WTC11 (cell line): Measurements from ENCODE around the gene STRN. TPM values are rescaled to one million over a fixed set of nuclear protein-coding genes. Genes with fewer than 3 reads are reported as not detected.
"Not testable (repeated sequence)": the region's sequence is repeated elsewhere in the genome, so short reads cannot be mapped to it uniquely, and the experiment has no call there.

ENCODE experiments used
- ATAC-seq: fragments of 200-7000 bp; cut with Tn5 transposase; 2 replicates; pipeline ENCODE4 v1.10.0; 2021; ENCODE audit warnings: mild to moderate bottlenecking, moderate library complexity
- CTCF ChIA-PET: fragments of 300-600 bp; sonication (Branson Sonifier 250); formaldehyde crosslinking; loops from one replicate; lab custom pipeline; 2021; ENCODE audit warnings: antibody characterized with exemption; lab: Charles Lee
- POLR2A ChIA-PET: fragments of 350-600 bp; sonication (Branson Sonifier 250); formaldehyde crosslinking; loops from one replicate; lab custom pipeline; 2021; ENCODE audit warnings: antibody characterized with exemption; lab: Charles Lee
- DNase-seq: peaks from one replicate; pipeline ENCODE4 v3.0.0; 2021; ENCODE audit warnings: low spot score
- H3K27ac Mint-ChIP-seq: 2 replicates; pipeline ENCODE4 v1.8.0; 2021; ENCODE audit warnings: mixed read lengths
- H3K27me3 Mint-ChIP-seq: 2 replicates; pipeline ENCODE4 v1.8.0; 2021; ENCODE audit warnings: low read depth, mild to moderate bottlenecking, moderate library complexity, mixed read lengths
- H3K36me3 Mint-ChIP-seq: 2 replicates; pipeline ENCODE4 v1.8.0; 2021; ENCODE audit warnings: mixed read lengths
- H3K4me1 Mint-ChIP-seq: 2 replicates; pipeline ENCODE4 v1.8.0; 2022; ENCODE audit warnings: mixed read lengths
- H3K4me3 Mint-ChIP-seq: 2 replicates; pipeline ENCODE4 v1.8.0; 2021; ENCODE audit warnings: mild to moderate bottlenecking, moderate library complexity, mixed read lengths
- H3K9me3 Mint-ChIP-seq: 2 replicates; pipeline ENCODE4 v1.8.0; 2021; ENCODE audit warnings: mixed read lengths
- ATF1 ChIP-seq: sonication (generic); formaldehyde crosslinking; IDR thresholded peaks from 2 replicates; pipeline ENCODE4 v1.8.1; 2023; ENCODE audit warnings: mild to moderate bottlenecking, moderate library complexity, missing genetic modification reagents
- FOXJ3 ChIP-seq: sonication (generic); formaldehyde crosslinking; IDR thresholded peaks from 2 replicates; pipeline ENCODE4 v1.9.0; 2021; ENCODE audit warnings: missing genetic modification reagents, mild to moderate bottlenecking, borderline replicate concordance
- GABPB1 ChIP-seq: sonication (generic); formaldehyde crosslinking; IDR thresholded peaks from 2 replicates; pipeline ENCODE4 v1.8.1; 2023; ENCODE audit warnings: mild to moderate bottlenecking, missing genetic modification reagents
- JUN ChIP-seq: sonication (generic); formaldehyde crosslinking; IDR thresholded peaks from 2 replicates; pipeline ENCODE4 v1.8.0; 2023; ENCODE audit warnings: mild to moderate bottlenecking, missing genetic modification reagents
- OVOL2 ChIP-seq: fragments of 250-450 bp; sonication (Bioruptor Pico); IDR thresholded peaks from 2 replicates; pipeline ENCODE4 v1.9.0; 2021; ENCODE audit warnings: mild to moderate bottlenecking, borderline replicate concordance
- TEAD1 ChIP-seq: sonication (generic); formaldehyde crosslinking; IDR thresholded peaks from 2 replicates; pipeline ENCODE4 v1.8.0; 2022; ENCODE audit warnings: mild to moderate bottlenecking, missing genetic modification reagents
- ZNF121 ChIP-seq: sonication (generic); formaldehyde crosslinking; IDR thresholded peaks from 2 replicates; pipeline ENCODE4 v1.8.0; 2023; ENCODE audit warnings: missing genetic modification reagents
- total RNA-seq: library from RNA; stranded (reverse); gene quantifications from 3 replicates; pipeline ENCODE4 v1.2.3, GENCODE V29; 2021
- TF ChIP-seq, protein P1 (sequence below): sonication (generic); formaldehyde crosslinking; IDR thresholded peaks from 2 replicates; pipeline ENCODE4 v1.8.0; 2023; ENCODE audit warnings: missing genetic modification reagents
- TF ChIP-seq, protein P2 (sequence below): fragments of 250-450 bp; sonication (Bioruptor Pico); conservative IDR thresholded peaks from 2 replicates; pipeline ENCODE4 v1.9.0; 2021; ENCODE audit warnings: mild to moderate bottlenecking
- TF ChIP-seq, protein P3 (sequence below): sonication (generic); formaldehyde crosslinking; IDR thresholded peaks from 2 replicates; pipeline ENCODE4 v1.8.1; 2023; ENCODE audit warnings: mild to moderate bottlenecking, missing genetic modification reagents
- TF ChIP-seq, protein P4 (sequence below): fragments of 250-450 bp; sonication (Bioruptor Pico); IDR thresholded peaks from 2 replicates; pipeline ENCODE4 v1.8.0; 2021; ENCODE audit warnings: mild to moderate bottlenecking
- TF ChIP-seq, protein P5 (sequence below): sonication (generic); formaldehyde crosslinking; IDR thresholded peaks from 2 replicates; pipeline ENCODE4 v1.8.0; 2023; ENCODE audit warnings: mild to moderate bottlenecking, missing genetic modification reagents
- TF ChIP-seq, protein P6 (sequence below): sonication (generic); formaldehyde crosslinking; IDR thresholded peaks from 2 replicates; pipeline ENCODE4 v1.8.1; 2023; ENCODE audit warnings: mild to moderate bottlenecking, missing genetic modification reagents, moderate library complexity
- TF ChIP-seq, protein P7 (sequence below): sonication (generic); formaldehyde crosslinking; conservative IDR thresholded peaks from 2 replicates; pipeline ENCODE4 v1.8.1; 2023; ENCODE audit warnings: mild to moderate bottlenecking, low read depth, missing genetic modification reagents, moderate library complexity
- TF ChIP-seq, protein P8 (sequence below): sonication (generic); formaldehyde crosslinking; IDR thresholded peaks from 2 replicates; pipeline ENCODE4 v1.8.0; 2022; ENCODE audit warnings: mild to moderate bottlenecking, missing genetic modification reagents

Gene STRN
- total RNA-seq, 1 experiment from 2014 or later: 34.7 TPM

DNA sequence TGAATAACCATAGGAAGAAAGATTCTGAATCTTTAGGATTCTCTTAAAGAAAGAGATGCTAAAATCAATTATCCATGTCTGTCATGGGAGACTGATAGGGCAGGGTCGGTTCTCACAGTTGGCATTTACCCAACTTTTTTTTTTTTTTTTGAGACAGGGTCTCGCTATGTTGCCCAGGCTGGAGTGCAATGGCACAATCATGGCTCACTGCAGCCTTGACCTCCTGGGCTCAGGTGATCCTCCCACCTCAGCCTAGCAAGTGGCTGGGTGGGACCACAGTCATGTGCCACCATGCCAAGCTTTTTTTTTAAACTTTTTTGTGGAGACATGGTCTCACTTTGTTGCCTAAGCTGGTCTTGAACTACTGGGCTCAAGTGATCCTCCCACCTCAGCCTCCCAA is 141.7 kb downstream of the STRN start:
- DNase-seq, H3K27me3 Mint-ChIP-seq, CTCF ChIA-PET, H3K9me3 Mint-ChIP-seq, ATAC-seq, H3K36me3 Mint-ChIP-seq: not testable (repeated sequence)
- Mint-ChIP-seq H3K27ac (peak overlapping the region; percentile 78), H3K4me1 (peaks cover 19% of the 10 kb centered on the region), H3K4me3 (peak overlapping the region; percentile 14; the same call in 1 of the 2 replicates)
- POLR2A ChIA-PET: interaction anchor here (0.6 kb wide), 1 partner anchor 15 kb away, joined by 4 read pairs; no protein-coding TSS in a partner anchor
- peak; percentile 95 for TF ChIP-seq ZNF121
- TF ChIP-seq, all 79 proteins: peak for 1; not testable (repeated sequence) for 78

DNA sequence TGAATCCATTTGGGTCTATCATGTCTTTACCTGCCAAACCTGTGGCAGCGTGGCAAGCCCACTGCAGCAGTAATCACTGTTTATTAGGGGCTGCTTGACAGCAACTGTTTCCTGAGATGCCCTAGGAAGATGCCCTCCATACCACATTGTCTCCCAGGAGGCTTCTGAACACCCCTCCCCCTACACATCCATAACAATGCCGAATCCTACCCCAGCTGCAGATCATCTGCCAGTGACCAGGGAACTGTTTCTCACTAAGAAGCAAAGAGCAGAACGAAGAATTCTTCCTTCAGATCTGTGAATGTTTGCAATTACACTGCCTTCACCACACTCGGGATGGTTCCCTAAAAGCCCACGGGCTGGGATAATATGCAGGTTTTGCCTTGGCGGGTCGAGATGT is 142.1 kb downstream of the STRN start:
- TF ChIP-seq, protein P1, sequence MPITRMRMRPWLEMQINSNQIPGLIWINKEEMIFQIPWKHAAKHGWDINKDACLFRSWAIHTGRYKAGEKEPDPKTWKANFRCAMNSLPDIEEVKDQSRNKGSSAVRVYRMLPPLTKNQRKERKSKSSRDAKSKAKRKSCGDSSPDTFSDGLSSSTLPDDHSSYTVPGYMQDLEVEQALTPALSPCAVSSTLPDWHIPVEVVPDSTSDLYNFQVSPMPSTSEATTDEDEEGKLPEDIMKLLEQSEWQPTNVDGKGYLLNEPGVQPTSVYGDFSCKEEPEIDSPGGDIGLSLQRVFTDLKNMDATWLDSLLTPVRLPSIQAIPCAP (CRISPR knock-in tag): no peak
- TF ChIP-seq, protein P2, sequence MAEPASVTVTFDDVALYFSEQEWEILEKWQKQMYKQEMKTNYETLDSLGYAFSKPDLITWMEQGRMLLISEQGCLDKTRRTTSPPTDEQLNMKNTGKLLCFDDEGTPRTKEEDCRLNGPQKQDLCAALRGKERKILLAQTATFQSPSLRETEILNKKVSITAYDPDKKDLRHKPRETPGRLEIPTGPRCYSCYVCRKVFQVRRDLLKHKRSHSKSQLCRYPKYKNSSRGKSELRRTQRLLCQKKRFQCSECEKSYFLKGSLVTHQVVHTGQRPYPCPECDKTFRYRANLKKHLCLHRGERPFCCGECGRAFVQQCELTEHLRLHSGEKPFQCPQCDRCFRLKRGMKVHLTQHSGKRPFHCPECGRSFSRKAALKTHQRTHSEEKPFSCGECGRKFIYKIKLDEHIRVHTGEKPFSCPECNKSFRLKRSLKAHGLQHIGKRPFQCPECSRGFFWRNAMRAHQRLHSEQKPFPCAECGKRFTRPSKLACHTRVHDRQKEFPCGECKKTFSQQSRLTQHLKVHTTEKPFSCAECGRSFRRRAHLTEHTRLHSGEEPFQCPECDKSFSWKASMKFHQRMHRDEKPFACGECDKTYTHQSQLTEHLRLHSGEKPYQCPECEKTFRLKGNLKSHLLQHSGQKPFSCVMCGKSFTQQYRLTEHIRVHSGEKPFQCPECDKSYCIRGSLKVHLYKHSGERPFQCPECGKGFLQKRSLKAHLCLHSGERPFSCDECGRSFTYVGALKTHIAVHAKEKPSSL: no peak
- TF ChIP-seq ATF1 (no peak), FOXJ3 (CRISPR knock-in tag) (no peak), TEAD1 (0 out of 2 replicates have a peak, but pooled peaks have one; percentile 35), ZNF121 (no peak), OVOL2 (CRISPR knock-in tag) (no peak)
- TF ChIP-seq, protein P3, sequence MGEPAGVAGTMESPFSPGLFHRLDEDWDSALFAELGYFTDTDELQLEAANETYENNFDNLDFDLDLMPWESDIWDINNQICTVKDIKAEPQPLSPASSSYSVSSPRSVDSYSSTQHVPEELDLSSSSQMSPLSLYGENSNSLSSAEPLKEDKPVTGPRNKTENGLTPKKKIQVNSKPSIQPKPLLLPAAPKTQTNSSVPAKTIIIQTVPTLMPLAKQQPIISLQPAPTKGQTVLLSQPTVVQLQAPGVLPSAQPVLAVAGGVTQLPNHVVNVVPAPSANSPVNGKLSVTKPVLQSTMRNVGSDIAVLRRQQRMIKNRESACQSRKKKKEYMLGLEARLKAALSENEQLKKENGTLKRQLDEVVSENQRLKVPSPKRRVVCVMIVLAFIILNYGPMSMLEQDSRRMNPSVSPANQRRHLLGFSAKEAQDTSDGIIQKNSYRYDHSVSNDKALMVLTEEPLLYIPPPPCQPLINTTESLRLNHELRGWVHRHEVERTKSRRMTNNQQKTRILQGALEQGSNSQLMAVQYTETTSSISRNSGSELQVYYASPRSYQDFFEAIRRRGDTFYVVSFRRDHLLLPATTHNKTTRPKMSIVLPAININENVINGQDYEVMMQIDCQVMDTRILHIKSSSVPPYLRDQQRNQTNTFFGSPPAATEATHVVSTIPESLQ (CRISPR knock-in tag): no peak
- TF ChIP-seq, protein P4, sequence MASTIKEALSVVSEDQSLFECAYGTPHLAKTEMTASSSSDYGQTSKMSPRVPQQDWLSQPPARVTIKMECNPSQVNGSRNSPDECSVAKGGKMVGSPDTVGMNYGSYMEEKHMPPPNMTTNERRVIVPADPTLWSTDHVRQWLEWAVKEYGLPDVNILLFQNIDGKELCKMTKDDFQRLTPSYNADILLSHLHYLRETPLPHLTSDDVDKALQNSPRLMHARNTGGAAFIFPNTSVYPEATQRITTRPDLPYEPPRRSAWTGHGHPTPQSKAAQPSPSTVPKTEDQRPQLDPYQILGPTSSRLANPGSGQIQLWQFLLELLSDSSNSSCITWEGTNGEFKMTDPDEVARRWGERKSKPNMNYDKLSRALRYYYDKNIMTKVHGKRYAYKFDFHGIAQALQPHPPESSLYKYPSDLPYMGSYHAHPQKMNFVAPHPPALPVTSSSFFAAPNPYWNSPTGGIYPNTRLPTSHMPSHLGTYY: 0 out of 2 replicates have a peak, but pooled peaks have one; percentile 18
- TF ChIP-seq, protein P5, sequence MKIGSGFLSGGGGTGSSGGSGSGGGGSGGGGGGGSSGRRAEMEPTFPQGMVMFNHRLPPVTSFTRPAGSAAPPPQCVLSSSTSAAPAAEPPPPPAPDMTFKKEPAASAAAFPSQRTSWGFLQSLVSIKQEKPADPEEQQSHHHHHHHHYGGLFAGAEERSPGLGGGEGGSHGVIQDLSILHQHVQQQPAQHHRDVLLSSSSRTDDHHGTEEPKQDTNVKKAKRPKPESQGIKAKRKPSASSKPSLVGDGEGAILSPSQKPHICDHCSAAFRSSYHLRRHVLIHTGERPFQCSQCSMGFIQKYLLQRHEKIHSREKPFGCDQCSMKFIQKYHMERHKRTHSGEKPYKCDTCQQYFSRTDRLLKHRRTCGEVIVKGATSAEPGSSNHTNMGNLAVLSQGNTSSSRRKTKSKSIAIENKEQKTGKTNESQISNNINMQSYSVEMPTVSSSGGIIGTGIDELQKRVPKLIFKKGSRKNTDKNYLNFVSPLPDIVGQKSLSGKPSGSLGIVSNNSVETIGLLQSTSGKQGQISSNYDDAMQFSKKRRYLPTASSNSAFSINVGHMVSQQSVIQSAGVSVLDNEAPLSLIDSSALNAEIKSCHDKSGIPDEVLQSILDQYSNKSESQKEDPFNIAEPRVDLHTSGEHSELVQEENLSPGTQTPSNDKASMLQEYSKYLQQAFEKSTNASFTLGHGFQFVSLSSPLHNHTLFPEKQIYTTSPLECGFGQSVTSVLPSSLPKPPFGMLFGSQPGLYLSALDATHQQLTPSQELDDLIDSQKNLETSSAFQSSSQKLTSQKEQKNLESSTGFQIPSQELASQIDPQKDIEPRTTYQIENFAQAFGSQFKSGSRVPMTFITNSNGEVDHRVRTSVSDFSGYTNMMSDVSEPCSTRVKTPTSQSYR (CRISPR knock-in tag): peak; percentile 81; the same call in 1 of the 2 replicates
- Mint-ChIP-seq H3K27me3 (no peaks in the 10 kb centered on the region), H3K4me1 (peaks cover 19% of the 10 kb centered on the region), H3K36me3 (no peaks in the 10 kb centered on the region), H3K4me3 (peak overlapping the region; percentile 14; the same call in 1 of the 2 replicates), H3K27ac (peak overlapping the region; percentile 78), H3K9me3 (no peaks in the 10 kb centered on the region)
- ChIA-PET POLR2A (interaction anchor here (0.6 kb wide), 1 partner anchor 15 kb away, joined by 4 read pairs; no protein-coding TSS in a partner anchor), CTCF (no interaction called here)
- no peak for DNase-seq
- peak; percentile 87 for ATAC-seq

DNA sequence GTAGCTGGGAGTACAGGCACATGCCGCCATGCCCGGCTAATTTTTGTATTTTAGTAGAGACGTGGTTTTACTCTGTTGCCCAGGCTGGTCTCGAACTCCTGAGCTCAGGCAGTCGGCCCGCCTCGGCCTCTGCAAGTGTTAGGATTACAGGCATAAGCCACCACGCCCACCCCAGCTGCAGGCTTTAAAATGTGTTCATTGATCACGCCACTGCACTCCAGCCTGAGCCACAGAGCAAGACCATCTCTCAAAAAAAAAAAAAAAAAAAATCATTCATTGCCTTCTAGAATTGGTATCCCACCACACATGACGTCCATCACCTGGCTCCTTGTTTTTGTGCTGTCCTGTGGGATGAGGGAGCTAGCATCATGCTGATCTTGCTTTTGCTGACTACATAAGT is 142.5 kb downstream of the STRN start:
- H3K4me1 Mint-ChIP-seq: peaks cover 19% of the 10 kb centered on the region
- H3K9me3 Mint-ChIP-seq: no peaks in the 10 kb centered on the region
- H3K36me3 Mint-ChIP-seq: no peaks in the 10 kb centered on the region
- ChIA-PET CTCF (interaction anchor here (0.5 to 0.7 kb wide), 2 partner anchors 127 to 151 kb away, joined by 3 to 5 read pairs; no protein-coding TSS in a partner anchor), POLR2A (interaction anchor here (0.6 kb wide), 1 partner anchor 16 kb away, joined by 4 read pairs; no protein-coding TSS in a partner anchor)
- no peaks in the 10 kb centered on the region for H3K27me3 Mint-ChIP-seq
- H3K27ac Mint-ChIP-seq: peak overlapping the region; percentile 78
- ATAC-seq: no peak
- no peak for DNase-seq
- H3K4me3 Mint-ChIP-seq: peak overlapping the region; percentile 14; the same call in 1 of the 2 replicates
- TF ChIP-seq, protein P6, sequence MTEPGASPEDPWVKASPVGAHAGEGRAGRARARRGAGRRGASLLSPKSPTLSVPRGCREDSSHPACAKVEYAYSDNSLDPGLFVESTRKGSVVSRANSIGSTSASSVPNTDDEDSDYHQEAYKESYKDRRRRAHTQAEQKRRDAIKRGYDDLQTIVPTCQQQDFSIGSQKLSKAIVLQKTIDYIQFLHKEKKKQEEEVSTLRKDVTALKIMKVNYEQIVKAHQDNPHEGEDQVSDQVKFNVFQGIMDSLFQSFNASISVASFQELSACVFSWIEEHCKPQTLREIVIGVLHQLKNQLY (CRISPR knock-in tag): no peak
- no peak for TF ChIP-seq JUN (CRISPR knock-in tag)
- TF ChIP-seq, protein P7, sequence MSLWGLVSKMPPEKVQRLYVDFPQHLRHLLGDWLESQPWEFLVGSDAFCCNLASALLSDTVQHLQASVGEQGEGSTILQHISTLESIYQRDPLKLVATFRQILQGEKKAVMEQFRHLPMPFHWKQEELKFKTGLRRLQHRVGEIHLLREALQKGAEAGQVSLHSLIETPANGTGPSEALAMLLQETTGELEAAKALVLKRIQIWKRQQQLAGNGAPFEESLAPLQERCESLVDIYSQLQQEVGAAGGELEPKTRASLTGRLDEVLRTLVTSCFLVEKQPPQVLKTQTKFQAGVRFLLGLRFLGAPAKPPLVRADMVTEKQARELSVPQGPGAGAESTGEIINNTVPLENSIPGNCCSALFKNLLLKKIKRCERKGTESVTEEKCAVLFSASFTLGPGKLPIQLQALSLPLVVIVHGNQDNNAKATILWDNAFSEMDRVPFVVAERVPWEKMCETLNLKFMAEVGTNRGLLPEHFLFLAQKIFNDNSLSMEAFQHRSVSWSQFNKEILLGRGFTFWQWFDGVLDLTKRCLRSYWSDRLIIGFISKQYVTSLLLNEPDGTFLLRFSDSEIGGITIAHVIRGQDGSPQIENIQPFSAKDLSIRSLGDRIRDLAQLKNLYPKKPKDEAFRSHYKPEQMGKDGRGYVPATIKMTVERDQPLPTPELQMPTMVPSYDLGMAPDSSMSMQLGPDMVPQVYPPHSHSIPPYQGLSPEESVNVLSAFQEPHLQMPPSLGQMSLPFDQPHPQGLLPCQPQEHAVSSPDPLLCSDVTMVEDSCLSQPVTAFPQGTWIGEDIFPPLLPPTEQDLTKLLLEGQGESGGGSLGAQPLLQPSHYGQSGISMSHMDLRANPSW (CRISPR knock-in tag): no peak
- TF ChIP-seq, protein P8, sequence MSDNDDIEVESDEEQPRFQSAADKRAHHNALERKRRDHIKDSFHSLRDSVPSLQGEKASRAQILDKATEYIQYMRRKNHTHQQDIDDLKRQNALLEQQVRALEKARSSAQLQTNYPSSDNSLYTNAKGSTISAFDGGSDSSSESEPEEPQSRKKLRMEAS: no peak
- TF ChIP-seq GABPB1 (CRISPR knock-in tag): no peak
- TF ChIP-seq ATF1: no peak
